Esophagus squamous epithelium (tissue), 4 donors: ENCODE results near the gene PYGO1.

Experiments used
- CTCF ChIP-seq, 6 experiments: fragments of 450-650 bp in 4 of 6; fragments of 200-600 bp in 2 of 6; sonication (generic) in 2 of 6; IDR thresholded peaks; one replicate each; pipeline ENCODE4 v1.5.1; 2016 to 2019; ENCODE audit warnings: antibody characterized with exemption in 6 of 6, mild to moderate bottlenecking in 4 of 6, moderate library complexity in 4 of 6
- POLR2A ChIP-seq, 4 donors: fragments of 450-650 bp; IDR thresholded peaks; one replicate each; pipeline ENCODE4 v1.6.1; 2017; ENCODE audit warnings: antibody characterized with exemption in 4 of 4, mild to moderate bottlenecking in 4 of 4, moderate library complexity in 3 of 4

DNA sequence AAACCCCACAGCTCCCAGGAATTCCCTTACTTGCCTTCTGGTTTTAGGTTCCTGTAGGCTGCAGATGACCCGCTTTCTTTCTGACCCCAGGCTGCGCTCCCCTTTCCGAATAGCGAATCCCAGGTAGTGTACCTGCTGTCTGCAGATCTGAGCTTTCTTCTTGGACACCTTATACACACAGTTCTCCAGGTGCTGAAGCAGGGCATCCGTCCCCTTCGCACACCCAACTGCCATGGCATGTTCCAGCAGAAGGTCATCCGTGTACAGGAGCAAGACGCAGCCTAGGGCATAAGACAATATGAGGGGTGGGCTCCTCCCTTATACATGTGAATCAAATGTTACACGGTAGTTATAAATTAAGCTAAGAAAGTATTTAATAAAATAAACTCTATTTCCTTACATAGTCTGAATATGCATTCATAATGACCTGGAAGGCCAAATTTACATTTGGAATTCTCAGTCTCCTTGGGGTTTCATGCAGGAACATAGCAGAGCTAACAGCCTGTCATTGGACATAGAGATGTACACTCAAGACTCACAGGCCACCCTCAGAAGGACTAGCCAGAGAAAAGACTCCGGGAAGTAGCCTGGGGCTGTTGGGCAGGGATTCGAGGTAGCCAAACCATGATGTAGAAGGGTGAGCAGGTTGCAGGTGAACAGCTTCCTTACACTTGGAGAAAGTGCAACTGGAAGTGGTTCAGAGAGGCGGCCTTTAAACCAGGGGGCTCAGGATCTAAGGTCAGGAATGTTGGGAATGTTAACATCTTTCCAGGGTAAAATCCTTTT is 72.0 kb downstream of the PYGO1 start:
- no peak for TF ChIP-seq CTCF (IDR thresholded peaks at IDR 0.05)
- TF ChIP-seq POLR2A (IDR thresholded peaks at IDR 0.05) = no peak
